ENCODE data around the gene NDUFS2. TPM values are rescaled to one million over a fixed set of nuclear protein-coding genes. Genes with fewer than 3 reads are reported as not detected.

The NDUFS2 gene
- 118 and 136 TPM in 2 replicates for total RNA-seq

DNA sequence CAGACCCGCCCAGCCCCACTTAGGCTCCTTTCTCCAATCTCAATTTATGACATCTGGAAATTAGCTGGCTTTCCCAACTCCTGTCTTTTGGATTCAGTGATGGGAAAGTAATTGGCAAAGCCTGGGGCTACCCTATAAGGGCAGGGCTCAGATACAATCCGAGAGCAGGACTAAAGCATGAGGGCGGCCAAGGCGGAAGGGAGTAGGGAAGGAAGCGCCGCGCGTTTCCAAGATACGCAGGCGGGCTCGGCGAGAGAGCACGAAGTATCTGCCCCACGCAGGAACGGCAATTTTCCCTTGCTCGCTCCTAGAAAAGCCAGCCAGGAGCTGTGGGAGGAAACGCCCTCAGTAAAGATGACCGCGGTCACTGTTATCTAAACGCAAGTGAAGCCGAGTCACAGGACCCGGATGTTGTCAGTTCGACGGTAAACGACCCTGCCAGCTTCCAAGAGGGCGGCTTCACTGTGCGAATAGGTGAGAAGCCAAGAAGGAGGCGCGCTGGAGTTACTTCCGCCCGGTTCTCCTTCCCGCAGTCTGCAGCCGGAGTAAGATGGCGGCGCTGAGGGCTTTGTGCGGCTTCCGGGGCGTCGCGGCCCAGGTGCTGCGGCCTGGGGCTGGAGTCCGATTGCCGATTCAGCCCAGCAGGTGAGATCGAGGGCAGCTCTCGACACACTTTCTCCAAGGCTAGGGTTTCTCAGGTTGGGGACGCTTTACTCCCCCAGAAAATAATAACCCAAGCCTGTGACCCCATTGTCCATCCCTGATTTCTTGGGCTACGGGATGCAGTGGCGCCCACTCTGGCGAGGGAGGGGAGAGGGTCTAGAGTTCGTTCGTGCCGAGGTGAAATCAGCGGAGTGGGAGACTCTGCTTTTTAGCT, at the start of gene NDUFS2:
Gene NDUFS2 (plus strand): TSS at position 532 of the 877 bp plus-strand sequence. CDS start 19 bp downstream, at position 551.

DNA sequence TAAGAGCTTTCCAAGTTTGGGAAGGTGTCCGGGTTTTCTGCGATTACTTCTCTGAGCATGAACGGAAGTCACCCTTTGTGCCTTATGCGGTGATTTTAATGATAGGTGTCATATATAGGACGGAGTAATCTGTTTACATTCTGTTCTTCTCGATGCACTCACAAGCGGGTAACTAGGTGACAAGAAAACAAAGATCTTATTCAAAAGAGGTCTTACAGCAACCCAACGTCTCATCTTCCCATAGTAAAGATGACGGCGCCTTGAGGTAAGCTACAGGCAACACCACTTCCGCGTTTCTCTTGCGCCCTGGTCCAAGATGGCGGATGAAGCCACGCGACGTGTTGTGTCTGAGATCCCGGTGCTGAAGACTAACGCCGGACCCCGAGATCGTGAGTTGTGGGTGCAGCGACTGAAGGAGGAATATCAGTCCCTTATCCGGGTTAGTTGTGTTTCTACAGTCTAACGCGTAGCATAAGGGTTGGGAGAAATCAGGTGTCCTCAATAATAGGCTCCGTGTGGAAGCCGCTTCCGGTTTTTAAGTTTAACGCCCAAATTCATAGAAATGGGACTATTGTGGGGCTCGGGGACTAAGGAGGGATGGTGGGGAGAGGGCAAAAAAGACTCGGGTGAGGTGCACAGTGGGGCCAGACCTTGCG, 48.4 kb upstream of the NDUFS2 start, which contains the start of gene UFC1:
Gene UFC1 (plus strand): TSS at position 297 of the 656 bp plus-strand sequence. CDS start 20 bp downstream, at position 317.

DNA sequence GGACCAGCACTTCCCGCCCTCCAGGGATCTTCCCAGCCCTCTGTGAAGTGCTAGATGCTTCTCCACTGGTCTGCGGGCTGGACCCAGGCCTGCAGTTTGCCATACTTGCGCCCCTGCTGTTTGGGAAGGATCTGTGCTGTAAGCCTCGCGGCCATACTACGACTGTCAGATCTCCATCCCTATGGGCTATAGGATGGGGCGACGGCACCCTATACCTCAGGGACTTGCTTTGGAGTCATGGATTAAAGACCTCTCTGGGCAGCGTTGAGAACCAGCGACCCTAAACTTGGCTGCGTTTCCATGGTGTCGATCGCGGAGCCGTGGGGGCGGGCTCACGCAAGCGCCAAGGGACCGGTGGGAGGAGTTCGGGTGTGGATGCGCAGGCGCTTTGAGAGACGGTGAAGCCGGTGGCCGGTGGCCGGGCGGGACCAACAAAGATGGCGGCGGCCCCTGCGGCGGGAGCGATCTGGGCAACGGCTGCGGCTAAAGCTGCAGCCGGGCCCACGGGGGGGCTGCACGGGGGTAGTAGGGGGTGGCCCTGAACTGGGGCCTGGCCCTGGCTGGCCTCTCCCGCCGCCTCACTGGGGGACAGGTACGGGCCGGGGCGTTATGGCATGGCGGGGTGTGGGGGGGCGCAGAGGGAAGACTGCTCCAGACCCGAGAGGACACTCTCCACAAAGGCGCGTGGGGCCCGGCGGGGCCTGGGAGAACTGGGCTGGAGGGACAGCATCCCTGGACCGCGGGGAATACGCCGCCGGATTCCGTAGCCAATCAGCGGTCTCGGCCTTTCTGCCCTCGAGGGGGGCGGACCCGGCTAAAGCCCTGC, 42.9 kb upstream of the NDUFS2 start, which contains the start of gene USP21:
Gene USP21 (plus strand): TSS at position 414 of the 826 bp plus-strand sequence. CDS start 1,141 bp downstream, outside the sequence.

DNA sequence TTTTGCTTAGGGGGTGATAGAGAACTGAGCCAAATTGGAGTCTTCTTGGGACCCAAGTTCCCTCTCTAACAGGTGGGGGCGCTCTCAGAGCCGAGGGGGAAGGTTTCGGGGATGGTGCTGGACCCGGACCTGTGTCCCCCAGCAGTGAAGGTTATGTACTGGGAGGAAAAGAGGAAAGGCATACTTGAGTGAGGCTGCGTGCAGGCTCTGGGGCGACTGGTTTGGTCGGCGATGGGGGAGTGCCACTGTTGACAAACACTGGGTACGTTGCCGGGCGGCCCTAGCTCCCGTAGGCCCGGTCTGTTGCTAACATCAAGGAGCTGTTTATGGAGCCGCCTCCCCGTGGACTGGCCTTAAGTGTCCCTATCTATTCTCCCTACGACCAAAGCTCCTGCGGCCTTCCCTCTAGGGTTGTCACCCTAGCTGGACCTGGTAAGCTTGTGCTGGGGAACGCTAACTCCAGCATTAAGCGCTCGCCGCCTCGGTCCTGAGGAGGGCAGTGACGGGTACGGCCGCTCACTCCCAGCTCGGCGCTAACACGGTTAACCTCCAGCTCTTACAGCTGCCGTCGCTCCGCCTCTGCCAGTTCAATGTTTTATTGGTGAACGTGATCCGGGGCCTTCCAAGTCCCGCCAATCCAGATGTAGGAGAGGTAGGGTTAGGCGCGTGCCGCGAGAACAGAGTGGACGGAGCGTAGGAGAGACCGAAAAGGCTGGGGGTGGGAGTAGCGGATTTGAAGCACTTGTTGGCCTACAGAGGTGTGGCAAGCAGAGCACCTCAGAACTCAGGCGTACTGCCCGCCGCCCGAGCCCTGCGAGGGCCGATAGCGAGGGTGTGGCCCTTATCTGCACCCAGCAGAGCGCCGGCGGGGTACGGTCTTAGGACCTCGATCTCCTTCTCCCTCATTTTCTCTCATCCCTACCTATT, 36.2 kb upstream of the NDUFS2 start, which contains the start of gene PPOX:
Gene PPOX (plus strand): TSS at position 685 of the 927 bp plus-strand sequence. CDS start 422 bp downstream, outside the sequence.

DNA sequence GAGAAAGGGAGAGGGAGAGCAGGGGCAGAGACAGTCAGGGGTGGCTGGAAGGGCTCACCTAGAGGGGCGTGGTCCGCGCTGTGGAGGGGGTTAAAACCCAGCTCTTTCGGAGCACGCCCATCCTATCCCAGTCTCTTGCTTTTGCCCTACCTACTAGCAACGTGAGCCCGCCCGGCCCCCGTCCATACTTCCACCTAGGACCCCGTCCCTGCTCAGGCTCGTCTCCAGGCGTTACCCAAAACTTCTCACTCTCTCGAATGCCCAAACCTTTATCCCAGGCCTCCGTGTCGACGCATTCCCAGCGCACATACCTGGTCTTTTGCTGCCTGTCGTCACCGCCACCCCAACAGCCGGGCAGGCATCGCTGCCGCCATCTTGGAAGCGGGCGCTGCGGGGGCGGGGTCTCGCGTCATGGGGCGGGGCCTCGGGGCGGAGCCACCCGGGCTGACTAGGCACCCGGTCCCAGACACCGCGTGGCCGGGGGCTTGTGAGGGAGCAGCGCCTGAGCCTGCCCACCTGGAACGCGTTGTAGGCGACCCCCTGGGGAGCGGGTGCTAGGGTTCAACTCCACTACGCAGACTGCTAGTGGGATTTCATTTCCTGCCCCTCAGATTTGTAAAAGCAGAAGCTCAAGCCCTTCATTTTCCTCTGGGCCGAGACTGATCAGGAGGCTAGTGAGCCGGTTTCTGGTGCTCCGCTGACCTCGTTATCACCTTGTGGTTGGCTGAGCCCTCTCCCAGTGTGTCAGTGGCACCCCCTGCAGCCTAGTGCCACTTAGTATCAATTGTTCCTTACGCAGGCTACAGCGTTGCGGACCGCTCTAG, 24.8 kb upstream of the NDUFS2 start, which contains the start of gene B4GALT3:
Gene B4GALT3 (minus strand): TSS at position 396 of the 824 bp plus-strand sequence. CDS start 1,447 bp downstream, outside the sequence.

DNA sequence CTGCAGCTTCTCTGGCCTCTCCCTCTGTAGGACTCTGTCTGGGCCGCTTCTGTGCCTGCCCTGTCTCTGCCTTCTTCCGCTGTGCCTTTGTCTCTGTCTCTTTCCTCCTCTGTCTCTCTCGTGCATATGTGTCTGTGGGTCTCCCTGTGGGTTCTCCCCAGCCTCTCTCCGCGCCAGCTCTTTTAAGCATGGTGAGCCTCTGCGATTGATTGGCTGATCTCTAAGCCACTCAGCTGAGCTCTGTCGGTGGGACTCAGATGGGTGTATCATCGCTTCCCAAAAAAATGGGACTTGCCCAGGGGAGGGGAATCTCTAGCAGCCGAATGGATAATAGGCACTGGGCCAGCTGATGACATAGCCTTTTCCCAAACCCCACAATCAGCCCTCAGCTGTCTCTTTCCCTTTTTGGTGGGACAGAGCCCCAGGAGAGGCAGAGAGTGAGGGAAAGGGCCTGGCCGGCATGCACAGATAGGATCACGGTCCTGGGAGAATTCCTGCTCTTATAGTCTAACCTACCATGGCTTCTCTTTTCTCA, 3.2 kb upstream of the NDUFS2 start, which contains the start of gene ADAMTS4:
Gene ADAMTS4 (minus strand): TSS at position 158 of the 535 bp plus-strand sequence. CDS start 427 bp downstream, outside the sequence.

DNA sequence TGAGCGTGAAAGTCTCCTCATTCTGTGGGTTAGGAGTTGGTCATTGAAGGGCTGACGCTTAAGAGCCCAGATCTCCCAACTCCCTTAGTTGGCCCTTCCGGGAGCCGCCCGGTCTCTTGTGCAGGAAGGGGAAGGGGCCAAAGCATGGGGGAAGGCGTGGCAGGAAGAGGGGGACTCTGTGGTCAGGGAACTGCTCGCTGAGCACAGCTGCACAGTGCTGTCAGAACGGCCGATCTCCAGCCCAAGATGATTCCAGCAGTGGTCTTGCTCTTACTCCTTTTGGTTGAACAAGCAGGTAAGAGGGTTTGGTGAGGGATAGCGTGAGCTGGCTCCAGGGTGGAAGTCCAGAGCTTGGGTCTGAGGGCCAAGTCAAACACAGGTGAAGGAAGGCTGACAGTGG, 12.9 kb downstream of the NDUFS2 start, which contains the start of gene FCER1G:
Gene FCER1G (plus strand): TSS at position 220 of the 400 bp plus-strand sequence. CDS start 27 bp downstream, at position 247.

DNA sequence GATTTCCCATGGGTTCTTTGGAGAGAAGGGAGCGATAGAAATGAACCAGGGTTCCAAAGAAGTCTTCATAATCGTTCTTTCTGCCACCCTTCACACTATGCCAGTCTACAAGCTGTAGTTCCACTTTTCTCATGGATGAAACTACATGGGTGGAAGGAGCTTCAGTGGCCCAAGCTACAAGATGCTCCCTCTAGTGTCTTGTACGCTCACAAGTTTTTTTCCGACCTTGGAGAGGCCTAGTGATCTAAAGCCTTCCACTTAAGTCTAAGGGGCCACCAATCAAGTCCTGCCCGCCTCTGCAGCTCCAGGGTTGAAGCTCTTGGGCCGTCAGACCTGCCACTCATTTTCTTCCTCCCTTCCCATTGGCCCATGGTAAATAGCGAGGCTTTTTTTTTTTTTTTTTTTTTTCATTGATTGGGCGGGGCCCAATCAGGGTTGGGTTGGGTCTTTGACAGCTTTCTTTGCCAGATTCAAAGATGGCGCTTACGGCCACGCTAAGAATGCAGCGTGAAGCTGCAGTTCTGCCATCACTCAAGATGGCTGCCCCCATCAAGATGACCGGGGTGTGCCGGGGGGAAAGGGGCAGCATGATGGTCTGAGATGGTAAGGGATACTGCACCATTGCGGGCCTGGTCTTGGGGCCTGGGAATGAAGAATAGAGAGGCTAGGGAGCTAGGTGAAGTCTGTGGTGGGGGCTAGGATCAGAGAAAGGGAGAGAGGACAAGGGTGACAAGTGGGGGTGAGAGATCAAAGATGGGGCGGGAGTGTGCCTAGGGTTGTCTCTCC, 23.6 kb downstream of the NDUFS2 start, which contains the start of gene TOMM40L:
Gene TOMM40L (plus strand): TSS at position 527 of the 786 bp plus-strand sequence. CDS start 430 bp downstream, outside the sequence.

DNA sequence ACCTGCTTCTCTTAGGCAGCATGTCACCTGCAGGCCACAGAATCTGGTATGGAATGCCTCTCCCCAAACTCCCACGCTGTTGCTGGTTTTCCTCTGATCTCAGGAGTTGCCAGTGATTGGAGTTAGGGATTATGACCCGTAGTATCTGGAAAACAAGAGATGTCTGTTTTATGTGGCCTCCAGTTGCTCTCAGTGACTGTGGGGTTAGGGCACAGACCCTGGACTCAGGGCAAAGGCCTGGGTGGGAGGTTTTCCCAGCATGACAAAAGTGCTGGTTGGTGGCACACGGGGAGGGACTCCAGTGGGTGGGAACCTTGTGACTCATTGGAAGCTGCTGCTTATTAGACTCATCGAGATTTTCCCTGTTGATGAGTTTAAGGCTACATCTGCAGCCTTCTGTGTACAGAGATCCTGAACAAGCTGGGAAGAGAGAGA, 35.9 kb downstream of the NDUFS2 start, which contains the start of gene NR1I3:
Gene NR1I3 (minus strand): TSS at position 165 of the 435 bp plus-strand sequence. CDS start 1,638 bp downstream, outside the sequence.

DNA sequence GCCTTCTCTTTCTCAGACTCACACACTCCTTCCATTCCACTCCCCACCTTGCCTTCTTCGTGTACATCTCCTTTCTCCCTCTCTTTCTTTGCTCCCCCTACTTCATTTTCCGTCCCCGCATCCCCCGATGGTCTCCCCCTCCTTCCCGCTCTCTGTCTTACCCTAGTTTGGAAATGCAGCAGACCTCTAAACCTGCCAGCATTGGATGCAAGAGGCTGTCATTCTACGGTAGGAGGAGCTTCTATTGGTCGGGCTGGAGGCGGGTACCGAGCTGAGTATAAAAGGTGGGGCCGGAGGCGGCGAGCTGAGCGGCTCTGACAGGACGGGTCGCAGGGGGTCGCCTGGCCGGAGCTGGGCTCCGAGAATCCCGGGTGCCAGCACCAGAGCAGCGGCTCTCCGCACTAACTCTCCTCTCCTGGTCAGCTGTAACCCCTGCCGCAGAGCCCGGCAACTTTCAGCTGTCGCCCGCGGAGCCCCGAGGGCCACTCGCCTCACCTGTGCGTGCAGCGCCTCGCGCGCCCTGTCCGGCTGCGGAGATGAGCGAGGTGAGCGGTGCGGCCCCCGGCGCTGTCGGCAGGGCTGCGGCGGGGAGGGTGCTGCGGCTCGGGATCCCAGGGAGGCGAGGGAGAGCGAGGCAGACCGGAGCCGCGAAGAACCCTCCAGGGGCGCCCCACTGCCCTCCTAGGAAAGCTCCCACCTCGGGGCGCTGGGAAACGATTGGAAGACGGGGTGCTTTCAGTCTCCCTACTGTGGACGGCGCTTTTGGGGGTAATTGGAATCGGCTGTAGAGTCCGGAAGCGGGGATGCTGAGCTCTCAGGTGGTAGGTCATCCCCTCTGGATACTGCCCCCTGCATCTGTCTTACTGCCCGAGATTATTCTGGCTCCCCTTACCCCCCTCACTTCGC, 56.5 kb downstream of the NDUFS2 start, which contains the start of gene PCP4L1:
Gene PCP4L1 (plus strand): TSS at position 307 of the 906 bp plus-strand sequence. CDS start 230 bp downstream, at position 537.

Other genes starting within 250 kb of the NDUFS2 start
- not detected in 2 replicates for gene ITLN2, start 247.6 kb upstream of the NDUFS2 start, total RNA-seq
- gene F11R, start 181.2 kb upstream of the NDUFS2 start, total RNA-seq, result 0.74 and 1.2 TPM in 2 replicates
- gene TSTD1, start 163.4 kb upstream of the NDUFS2 start, total RNA-seq, result 4.2 and 4.6 TPM in 2 replicates
- gene USF1, start 156.4 kb upstream of the NDUFS2 start, total RNA-seq, result 38.2 and 38.5 TPM in 2 replicates
- not detected in 2 replicates for gene ARHGAP30, start 132.5 kb upstream of the NDUFS2 start, total RNA-seq
- 0.17 TPM in 1 of 2 replicates, not detected in the other for gene NECTIN4, start 112.8 kb upstream of the NDUFS2 start, total RNA-seq
- gene KLHDC9, start 104.0 kb upstream of the NDUFS2 start, total RNA-seq, result 1.8 and 2.9 TPM in 2 replicates
- 69.8 and 92.9 TPM in 2 replicates for gene PFDN2, start 84.3 kb upstream of the NDUFS2 start, total RNA-seq
- 30.8 and 38.8 TPM in 2 replicates for gene NIT1, start 84.3 kb upstream of the NDUFS2 start, total RNA-seq
- gene DEDD, start 69.7 kb upstream of the NDUFS2 start, total RNA-seq, result 25.2 and 32.0 TPM in 2 replicates
- gene UFC1, start 48.4 kb upstream of the NDUFS2 start, total RNA-seq, result 62.0 and 74.8 TPM in 2 replicates
- 12.3 and 12.4 TPM in 2 replicates for gene USP21, start 42.9 kb upstream of the NDUFS2 start, total RNA-seq
- gene PPOX, start 35.9 kb upstream of the NDUFS2 start, total RNA-seq, result 12.8 and 21.9 TPM in 2 replicates
- gene B4GALT3, start 24.9 kb upstream of the NDUFS2 start, total RNA-seq, result 33.1 and 37.0 TPM in 2 replicates
- 3.6 and 3.7 TPM in 2 replicates for gene ADAMTS4, start 3.3 kb upstream of the NDUFS2 start, total RNA-seq
- not detected in 2 replicates for gene FCER1G, start 12.9 kb downstream of the NDUFS2 start, total RNA-seq
- not detected in 2 replicates for gene APOA2, start 21.3 kb downstream of the NDUFS2 start, total RNA-seq
- 8.4 and 9.8 TPM in 2 replicates for gene TOMM40L, start 23.7 kb downstream of the NDUFS2 start, total RNA-seq
- not detected in 2 replicates for gene NR1I3, start 35.8 kb downstream of the NDUFS2 start, total RNA-seq
- gene PCP4L1, start 56.4 kb downstream of the NDUFS2 start, total RNA-seq, result not detected in 2 replicates
- 1.2 and 1.3 TPM in 2 replicates for gene MPZ, start 107.6 kb downstream of the NDUFS2 start, total RNA-seq
- gene SDHC, start 112.0 kb downstream of the NDUFS2 start, total RNA-seq, result 30.8 and 40.6 TPM in 2 replicates
- not detected in 2 replicates for gene CFAP126, start 165.5 kb downstream of the NDUFS2 start, total RNA-seq